Daoy (cell line): ENCODE data around the gene BMP7. TPM values are rescaled to one million over a fixed set of nuclear protein-coding genes. Genes with fewer than 3 reads are reported as not detected.
A peak's percentile ranks its signal among the peaks of the same experiment; 100 is the strongest.
"Not testable (repeated sequence)": the region's sequence is repeated elsewhere in the genome, so short reads cannot be mapped to it uniquely, and the experiment has no call there.

Experiments
- DNase-seq: peaks from one replicate; pipeline ENCODE4 v3.0.0-alpha.2; 2015; ENCODE audit warnings: low read depth
- total RNA-seq: library from RNA; depleted of rRNA; stranded (reverse); fragments of >200 nt; shearing (Covaris generic); gene quantifications from 2 replicates; pipeline ENCODE4 v1.2.3, GENCODE V29; 2014

The BMP7 gene
- total RNA-seq, 1 experiment from 2014 or later = 12.7 TPM

DNA sequence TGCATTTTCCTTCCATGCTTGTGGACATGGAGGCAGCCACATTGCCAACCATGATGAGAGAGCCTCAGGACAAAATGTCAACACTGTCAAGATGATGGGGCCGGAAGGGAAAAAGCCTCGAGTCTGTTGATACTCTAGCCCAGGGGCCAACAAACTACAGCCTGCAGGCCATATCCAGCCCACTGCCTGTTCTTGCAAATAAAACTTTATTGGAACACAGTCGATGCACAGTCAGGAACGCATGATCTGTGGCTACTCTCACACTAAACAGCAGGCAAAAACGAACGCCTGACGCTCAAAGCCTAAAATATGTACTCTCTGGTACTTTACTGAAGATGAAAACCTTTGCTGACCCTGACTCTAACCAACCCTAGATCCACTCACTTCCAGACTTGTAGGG, 72.3 kb downstream of the BMP7 start:
- no peak for DNase-seq

DNA sequence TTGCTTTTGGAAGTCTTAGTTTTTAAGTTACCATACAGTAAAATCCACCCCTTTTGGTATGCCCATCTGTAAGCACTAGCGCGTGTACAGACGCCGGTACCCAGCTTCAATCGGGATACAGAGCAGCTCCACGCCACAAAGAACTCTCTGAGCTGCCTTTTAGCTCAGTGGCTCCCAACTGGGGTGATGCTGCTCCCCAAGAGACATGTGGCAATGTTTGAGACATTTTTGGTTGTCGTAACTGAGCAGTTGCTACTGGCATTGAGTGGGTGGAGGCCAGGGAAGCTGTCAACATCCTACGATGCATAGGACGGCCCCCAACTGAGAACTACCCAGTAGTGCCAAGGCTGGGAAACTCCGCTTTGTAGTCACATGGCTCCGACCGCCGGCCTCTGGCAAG, 73.3 kb downstream of the BMP7 start:
- DNase-seq = no peak

GRCh38 chr20:57192311-57192710, 74.1 kb downstream of the BMP7 start:
- DNase-seq = no peak

DNA sequence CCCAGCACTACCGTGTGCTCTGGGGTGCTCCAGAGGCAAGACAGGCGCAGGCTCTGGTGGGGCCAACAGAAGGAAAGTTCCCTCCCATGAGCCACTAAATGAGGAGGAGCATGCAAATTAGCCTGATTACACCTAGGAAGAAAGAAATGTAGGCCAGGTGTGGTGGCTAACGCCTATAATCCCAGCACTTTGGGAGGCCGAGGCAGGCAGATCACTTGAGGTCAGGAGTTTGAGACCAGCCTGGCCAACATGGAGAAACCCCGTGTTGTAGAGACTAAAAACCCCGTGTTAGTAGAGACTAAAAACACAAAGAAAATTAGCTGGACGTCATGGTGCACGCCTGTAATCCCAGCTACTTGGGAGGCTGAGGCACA, 75.2 kb downstream of the BMP7 start:
- DNase-seq = not testable (repeated sequence)

- DNase-seq = peak; percentile 60
Measured at GRCh38 chr20:57190536-57191264, 75.7 kb downstream of the BMP7 start.

GRCh38 chr20:57189713-57190112, 76.7 kb downstream of the BMP7 start:
- no peak for DNase-seq

GRCh38 chr20:57188576-57189079, 77.8 kb downstream of the BMP7 start:
- DNase-seq = no peak

DNA sequence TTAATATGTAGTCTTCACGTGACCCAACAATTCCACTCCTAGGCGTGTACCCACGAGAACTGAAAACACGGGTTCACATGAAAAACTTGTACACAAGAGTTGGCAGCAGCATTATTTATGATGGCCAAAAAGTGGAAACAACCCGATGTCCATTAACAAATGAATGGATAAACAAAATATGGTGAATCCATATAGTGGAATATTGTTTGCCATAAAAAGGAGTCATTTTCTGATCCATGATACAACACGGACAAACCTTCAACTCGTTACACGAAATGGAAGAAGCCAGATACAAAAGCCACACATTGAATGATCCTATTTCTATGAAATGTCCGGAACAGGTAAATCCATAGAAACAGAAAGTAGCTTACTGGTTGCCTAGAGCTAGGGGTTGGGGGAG, 78.4 kb downstream of the BMP7 start:
- DNase-seq = no peak

DNA sequence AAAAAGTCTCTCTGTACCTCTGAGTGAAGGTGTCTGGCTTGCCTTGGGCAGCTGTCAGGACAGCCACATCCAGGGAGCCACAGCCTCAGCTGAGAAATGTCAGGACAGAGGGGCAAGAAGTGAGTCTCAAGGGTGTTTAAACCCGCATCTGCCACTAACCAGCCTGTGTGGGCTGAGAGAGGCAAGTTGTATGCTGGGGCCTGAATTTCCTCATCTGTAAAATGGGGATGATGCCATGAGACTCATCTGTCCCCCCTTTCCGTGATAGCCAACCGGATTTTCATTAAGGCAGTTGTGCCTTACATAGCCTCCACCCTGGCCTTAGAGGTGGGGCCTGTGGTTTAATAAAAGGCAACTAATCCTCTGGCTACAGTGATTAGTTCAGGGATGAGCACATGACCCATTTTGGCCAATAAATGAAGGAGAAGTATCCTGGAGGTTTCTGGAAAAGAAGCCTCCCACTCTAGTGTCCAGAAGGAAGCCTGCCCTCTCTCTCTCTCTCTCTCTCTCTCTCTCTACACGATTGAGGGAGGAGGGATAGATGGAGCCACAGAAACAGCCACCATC, 79.3 kb downstream of the BMP7 start:
- DNase-seq = no peak

DNA sequence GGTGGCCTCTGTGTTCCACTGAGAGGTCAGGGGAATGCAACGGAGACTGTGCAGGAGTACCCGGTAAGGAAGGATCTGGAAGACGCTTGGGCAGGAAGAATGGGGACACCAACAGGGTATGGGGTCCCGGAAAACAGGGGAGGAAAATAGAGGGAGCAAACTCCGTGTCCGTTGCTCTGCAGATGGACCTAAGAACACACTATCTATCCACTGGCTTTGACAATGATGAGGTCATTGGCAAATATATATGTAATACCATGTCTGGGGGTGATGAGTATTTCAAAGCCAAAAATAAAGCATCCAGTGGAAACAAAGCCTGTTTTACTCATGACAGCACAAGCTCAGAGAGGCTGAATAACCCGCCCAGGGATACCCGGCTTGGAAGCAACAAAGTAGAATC, 80.2 kb downstream of the BMP7 start:
- DNase-seq = no peak

DNA sequence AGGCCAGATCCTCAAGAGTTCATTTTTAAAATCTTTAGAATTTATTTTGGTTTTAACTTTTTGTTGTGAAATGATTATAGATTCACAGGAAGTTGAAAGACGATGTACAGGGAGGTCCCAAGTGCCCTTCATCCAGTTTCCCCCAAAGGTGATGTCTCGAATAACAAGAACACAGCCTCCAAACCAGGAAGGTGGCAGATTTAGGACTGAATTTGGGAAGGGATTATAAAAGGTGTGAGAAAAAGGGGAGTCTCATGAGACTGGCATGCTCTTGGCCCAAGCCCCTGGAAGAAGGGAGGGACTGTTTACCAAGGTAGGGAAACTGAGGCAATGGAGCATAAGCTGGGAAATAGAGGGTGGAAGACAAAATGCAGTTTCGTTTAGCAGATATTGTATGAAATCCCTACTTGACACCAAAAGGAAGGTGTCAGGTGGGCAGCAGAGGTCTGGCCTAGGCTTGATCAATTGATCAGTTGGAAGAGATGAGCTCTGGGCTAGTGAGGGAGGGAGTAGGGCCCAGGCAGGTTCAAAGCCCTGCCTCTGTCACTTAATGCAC, 81.2 kb downstream of the BMP7 start:
- no peak for DNase-seq

DNA sequence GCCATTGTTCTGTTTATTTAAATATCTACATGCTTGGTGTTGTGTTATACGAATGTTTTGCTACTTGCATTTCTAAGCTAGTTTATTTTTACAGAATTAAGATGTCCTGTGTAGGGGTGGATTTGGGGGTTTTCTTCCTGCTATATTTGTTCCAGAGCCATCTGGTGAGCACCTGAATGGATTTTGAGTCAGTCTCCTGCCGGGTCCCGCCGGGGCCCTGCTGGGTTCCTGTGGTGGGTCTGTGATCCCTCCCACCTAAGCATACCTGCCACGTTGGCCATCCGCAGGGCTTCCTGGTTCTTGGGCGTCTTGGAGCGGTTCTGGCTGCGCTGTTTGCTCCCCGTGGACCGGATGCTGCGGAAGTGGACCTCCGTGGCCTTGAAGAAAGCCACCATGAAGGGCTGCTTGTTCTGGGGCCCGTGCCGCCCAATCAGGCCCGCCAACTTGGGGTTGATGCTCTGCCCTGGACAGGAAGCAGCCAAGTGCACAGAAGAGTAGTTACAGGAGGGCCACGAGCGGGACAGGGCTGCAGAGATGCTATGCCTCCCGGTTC, 82.9 kb downstream of the BMP7 start:
- no peak for DNase-seq

DNA sequence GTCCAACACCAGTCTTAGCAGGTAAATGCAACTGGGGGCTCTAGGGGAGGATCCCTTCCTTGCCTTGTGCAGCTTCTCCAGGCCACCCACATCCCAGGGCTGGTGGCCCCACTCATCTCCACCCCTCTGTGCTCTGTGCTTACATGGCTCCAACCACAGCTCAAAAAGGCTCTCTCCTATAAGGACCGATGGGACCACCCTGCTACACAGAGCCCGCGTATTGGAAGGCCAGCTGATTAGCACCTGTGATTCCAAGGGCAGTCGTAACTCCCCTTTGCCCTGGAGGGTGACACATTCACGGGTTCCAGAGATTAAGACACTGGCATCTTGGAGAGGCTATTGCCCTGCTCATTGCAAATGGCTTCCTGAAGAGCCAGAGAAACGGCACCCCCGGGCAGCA, 84.8 kb downstream of the BMP7 start:
- no peak for DNase-seq

DNA sequence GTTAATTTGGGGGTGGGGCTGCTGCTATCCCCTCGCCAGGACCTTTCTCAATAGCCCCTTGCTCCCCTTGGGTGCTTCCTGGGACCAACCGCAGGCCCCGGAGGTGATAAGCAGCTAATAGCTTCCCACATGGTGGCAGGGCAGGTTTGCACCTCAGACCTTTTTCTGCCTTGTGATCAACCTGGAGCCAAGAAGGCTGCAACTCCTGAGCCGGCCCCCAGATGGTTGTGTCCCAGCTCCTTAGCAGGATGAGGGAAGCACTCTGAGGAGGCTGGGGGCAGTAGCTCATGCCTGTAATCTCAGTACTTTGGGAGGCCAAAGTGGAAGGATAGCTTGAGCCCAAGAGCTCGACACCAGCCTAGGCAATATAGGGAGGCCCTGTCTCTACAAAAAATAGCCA, 85.5 kb downstream of the BMP7 start:
- DNase-seq = no peak

GRCh38 chr20:57180387-57180786, 86.1 kb downstream of the BMP7 start:
- DNase-seq = no peak

- no peak for DNase-seq
Measured at GRCh38 chr20:57179265-57179664, 87.2 kb downstream of the BMP7 start.

DNA sequence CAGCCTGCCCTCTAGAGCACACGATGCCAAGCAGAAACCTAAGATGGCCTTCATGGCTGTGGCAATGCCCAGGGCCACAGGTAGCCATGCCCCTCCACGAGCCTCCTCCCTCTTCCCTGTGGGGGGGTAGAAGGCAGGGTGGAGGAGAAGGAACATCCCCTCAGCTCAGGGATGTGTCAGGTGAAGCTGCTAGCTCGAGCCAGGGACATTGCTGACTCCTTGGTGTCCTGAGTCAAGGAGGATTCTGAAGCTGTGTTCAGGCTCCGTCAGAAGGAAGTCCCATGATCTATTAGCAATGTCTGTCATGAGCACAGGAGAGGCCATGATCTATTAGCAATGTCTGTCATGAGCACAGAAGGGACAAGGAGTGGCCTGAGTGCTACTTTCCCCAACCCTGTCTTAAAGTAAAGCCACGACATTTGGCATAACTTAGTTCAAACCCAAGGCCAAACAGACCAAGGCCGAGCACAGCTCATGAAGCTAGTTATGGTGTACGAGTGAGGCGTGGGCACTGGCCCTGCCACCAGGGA, 87.8 kb downstream of the BMP7 start:
- no peak for DNase-seq

GRCh38 chr20:57177636-57178280, 88.7 kb downstream of the BMP7 start:
- DNase-seq = no peak

GRCh38 chr20:57176842-57177241, 89.6 kb downstream of the BMP7 start:
- no peak for DNase-seq

GRCh38 chr20:57175397-57176010, 90.9 kb downstream of the BMP7 start:
- DNase-seq = no peak

DNA sequence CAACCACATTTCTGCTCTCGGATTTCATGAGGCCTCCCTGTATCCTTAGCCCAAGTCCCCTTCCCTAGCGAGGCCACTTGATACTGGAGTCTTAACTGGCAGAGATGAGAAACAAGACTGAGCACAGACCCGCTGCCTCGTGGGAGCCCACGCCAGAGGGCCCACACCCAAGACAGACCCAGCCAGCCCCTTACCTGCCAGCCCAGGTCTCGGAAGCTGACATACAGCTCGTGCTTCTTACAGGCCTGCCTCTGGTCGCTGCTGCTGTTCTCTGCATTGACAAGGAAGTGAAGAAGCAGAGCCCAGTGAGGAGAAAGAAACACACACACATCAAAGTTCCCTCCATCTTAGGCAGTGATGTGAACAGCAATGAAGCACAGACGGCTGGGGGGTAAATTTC, 91.7 kb downstream of the BMP7 start:
- no peak for DNase-seq

DNA sequence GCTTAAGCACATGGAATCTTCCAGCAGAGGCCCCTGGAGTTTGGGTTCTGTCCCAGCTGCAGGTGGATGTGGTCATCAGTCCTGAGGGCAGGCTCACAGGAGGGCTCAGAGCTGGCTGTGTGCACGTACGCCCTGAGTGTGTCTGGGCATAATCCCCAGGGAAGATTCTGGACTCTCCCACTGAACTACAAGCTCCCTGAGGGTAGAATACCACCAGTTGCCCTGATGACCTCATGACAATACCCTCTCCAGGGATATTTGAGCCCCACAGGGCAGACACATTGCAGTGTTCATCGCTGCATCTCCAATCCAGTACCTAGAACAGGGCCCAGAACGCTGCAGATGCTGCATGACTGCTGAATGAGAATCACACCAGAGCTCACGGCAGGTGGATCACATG, 92.5 kb downstream of the BMP7 start:
- no peak for DNase-seq
